Measurements from ENCODE around the gene UNC45A.

DNA sequence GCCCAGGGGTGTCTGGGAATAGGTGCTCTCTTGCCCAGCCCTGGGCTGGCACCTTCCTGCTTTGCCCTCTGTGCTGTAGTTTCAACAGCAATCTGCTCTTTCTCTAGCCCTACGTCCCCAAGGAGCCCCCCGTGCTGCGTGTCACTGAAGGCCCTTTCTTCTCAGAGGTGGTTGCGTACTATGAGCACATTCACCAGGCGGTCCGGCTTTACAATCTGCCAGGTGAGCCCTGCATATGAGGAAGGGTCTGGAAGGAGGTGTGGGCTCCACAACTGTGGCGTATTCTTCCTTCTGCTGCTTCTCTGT, 22.4 kb upstream of the UNC45A start:
- TF ChIP-seq POLR2AphosphoS5 (IDR thresholded peaks at IDR 0.05; ENCODE audit: low read depth, low read length): no peak
- TF ChIP-seq, protein P1, sequence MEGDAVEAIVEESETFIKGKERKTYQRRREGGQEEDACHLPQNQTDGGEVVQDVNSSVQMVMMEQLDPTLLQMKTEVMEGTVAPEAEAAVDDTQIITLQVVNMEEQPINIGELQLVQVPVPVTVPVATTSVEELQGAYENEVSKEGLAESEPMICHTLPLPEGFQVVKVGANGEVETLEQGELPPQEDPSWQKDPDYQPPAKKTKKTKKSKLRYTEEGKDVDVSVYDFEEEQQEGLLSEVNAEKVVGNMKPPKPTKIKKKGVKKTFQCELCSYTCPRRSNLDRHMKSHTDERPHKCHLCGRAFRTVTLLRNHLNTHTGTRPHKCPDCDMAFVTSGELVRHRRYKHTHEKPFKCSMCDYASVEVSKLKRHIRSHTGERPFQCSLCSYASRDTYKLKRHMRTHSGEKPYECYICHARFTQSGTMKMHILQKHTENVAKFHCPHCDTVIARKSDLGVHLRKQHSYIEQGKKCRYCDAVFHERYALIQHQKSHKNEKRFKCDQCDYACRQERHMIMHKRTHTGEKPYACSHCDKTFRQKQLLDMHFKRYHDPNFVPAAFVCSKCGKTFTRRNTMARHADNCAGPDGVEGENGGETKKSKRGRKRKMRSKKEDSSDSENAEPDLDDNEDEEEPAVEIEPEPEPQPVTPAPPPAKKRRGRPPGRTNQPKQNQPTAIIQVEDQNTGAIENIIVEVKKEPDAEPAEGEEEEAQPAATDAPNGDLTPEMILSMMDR (IDR thresholded peaks at IDR 0.05): no peak
- TF ChIP-seq, protein P2, sequence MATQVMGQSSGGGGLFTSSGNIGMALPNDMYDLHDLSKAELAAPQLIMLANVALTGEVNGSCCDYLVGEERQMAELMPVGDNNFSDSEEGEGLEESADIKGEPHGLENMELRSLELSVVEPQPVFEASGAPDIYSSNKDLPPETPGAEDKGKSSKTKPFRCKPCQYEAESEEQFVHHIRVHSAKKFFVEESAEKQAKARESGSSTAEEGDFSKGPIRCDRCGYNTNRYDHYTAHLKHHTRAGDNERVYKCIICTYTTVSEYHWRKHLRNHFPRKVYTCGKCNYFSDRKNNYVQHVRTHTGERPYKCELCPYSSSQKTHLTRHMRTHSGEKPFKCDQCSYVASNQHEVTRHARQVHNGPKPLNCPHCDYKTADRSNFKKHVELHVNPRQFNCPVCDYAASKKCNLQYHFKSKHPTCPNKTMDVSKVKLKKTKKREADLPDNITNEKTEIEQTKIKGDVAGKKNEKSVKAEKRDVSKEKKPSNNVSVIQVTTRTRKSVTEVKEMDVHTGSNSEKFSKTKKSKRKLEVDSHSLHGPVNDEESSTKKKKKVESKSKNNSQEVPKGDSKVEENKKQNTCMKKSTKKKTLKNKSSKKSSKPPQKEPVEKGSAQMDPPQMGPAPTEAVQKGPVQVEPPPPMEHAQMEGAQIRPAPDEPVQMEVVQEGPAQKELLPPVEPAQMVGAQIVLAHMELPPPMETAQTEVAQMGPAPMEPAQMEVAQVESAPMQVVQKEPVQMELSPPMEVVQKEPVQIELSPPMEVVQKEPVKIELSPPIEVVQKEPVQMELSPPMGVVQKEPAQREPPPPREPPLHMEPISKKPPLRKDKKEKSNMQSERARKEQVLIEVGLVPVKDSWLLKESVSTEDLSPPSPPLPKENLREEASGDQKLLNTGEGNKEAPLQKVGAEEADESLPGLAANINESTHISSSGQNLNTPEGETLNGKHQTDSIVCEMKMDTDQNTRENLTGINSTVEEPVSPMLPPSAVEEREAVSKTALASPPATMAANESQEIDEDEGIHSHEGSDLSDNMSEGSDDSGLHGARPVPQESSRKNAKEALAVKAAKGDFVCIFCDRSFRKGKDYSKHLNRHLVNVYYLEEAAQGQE (IDR thresholded peaks at IDR 0.05; ENCODE audit: insufficient read depth in 1 of 2, low read depth in 2 of 2, low read length in 1 of 2): no peak

All from Panc1 (cell line).